Raji (cell line): ENCODE measurements around the gene CD1B.

Experiments
- POLR2A ChIP-seq: IDR thresholded peaks from 2 replicates; pipeline ENCODE4 v1.6.1; 2011; ENCODE audit warnings: low read depth, low read length, control low read depth; ENCODE audit not compliant: insufficient read depth

The CD1B gene

DNA sequence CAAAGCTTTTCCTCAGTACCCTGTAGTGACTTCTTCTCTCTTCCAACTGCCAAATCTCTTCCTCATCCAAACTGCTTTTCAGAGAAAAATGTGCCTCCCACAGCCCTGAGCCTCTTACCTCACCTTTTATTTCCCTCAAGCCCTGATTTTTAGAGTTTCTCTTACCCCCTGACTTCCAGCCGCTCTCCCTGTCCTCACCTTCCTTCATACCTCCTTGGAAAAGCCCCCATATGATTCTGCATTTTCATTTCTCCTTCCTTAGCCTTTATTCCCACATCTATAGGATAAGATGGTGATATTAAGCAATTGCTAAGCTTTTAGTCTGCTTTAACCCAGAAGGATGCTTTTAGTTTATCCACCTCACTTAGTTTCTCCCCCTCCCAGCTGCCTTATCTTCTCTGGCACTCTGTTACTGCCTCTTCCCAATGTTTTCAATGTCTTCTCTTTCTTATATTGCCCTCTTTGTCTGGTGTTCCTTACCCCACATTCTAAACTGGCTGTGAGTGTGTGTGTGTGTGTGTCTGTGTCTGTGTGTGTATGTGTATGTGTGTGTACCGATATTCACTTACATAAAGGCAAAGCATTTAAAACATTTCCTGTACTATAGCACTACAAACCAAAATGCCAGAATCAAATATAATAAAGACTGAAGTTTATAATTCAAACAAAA lies at the start of gene CD1B:
CD1B (minus strand) TSS at position 51 of the 670 bp plus-strand sequence. CDS start 108 bp downstream, outside the sequence.
- no peak for TF ChIP-seq POLR2A

DNA sequence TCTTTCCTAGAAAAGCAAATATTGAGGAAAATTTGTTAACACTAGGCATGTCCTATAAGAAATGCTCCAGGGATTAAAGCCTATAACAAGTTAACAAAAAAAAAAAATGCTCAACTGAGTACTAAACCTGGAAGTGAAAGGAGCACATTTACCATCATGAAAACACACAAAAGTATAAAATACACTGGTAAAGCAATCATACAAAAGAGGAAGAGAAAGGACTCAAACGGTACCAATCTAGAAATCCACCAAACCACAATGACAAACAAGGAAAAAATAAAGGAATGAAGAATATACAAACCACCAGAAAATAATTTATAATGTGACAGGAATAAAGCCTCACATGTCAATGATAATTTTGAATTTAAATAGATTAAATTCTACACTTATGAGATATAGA lies 43.5 kb upstream of the CD1B start:
- no peak for TF ChIP-seq POLR2A

DNA sequence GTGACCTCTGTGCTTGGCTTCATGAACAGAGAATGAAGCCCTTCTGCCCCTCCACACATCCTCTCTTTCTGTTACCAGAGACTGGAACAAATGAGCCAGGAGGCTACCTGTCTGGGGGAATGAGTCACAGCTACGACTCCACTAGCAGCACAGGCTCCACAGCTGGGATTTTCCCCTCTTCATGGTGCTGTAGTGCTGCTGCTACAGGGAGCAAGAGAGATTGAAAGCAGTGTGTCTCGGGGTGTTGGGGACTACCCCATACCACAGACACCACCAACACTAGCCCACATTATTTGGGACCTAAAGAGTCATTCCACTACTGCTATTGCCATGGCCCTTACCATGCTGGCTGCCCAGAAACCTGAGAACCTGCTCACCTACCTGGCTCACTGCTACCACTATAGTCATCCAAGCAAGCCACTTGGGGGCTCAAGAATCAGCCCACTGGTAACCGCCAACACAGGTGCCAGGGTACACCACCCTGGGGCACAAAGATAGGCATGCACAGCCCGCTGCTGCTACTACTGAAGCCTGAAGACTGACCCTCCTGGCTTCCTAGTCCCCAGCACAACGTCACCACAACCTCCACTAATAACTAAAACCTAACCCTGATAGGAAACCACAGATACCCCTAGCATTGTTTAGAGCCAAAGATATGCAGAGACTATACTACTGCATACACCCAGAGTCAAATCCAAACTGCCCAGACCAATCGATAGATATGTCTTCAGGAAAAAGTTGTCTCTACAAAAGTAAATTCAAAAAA lies 40.0 kb upstream of the CD1B start:
- no peak for TF ChIP-seq POLR2A

DNA sequence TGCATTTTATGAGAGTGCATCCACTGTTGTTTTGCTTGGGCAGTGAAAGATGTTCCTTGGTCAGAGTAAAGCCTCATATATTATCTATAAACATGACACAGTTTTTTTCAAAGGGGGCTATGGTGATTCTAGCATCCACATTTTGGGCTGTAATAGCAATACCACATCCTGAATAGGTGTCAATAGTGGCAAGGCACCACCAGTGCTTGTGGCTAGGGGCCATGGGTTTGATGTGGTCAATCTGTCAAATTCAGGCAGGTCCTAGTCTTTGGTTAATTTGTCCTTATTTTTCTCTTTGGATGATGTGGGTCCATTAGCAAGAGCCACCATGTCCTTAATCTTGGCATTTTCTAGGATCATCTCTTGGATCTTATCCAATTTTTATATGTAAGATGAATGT lies 35.5 kb upstream of the CD1B start:
- no peak for TF ChIP-seq POLR2A

DNA sequence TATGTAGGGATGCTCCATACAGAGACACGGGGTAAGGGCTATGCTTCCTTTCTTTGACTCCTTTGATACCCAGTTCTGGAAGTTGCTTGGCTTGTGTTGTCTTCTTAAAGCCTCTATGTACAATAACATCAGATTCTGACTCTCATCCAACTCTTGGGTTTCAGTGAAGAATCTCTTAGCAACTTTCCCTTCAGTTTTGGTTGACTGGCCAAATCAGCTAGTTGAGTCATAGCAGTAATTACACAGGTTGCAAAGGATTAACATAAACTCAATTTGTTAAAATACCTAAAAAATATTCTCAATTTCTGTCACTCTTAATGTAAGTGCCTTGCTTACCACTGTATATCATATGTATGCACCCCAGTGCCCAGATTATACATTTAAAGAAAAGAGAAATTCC lies 31.6 kb upstream of the CD1B start:
- no peak for TF ChIP-seq POLR2A

DNA sequence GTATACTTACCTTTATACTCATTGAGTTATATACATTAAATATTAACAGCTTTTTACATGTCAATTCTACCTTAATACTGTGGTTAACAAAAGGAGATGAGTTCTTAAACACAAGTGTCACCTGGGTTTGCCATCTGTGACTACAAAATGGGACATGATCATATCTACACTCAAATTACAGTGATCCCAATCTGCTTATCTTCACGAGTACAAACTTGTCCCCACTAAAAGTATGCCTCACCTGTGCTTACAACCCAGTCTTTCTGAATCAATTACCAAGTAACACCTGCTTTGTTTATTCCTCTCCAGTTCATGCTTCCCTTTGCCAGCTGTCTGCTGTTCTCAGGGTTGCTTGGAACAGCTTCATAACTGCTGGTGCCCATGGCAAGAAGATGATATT lies 31.2 kb upstream of the CD1B start:
- no peak for TF ChIP-seq POLR2A

DNA sequence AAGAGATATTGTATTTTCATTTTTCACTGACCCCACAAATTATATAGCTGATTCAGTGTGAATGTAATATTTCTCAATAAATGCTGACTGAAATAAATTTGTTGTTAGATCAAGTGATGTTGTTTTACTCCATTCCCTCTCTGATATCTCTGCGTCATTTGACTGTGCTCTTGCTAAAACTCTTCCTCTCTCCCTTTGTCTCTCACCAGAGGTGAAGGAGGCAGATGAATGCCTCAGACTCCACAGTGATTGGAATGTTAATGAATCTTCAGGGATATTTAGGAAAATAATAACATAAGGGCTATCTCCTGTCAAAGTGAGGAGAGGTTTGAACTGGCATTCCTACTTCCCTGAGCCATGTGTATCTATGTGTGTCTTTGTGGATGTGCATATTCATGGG lies 26.1 kb upstream of the CD1B start:
- TF ChIP-seq POLR2A, result no peak

DNA sequence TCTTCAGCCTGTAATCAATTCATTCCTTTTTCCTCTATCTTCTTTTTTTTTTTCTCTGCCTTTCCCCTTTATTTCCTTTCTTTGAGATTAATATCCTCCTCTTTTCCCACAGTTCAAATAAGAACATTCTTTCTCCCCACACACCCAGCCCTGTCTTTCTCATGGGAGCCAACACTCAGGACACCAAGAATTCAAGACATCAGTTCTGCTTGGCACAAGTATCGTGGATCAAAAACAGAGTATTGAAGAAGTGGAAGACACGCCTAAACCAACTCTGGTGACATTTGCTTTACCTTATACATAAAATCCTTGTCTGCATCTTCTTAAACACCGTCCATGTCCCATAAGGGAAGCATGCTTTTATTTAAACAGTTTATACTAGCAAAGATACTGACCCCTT lies 25.3 kb upstream of the CD1B start:
- TF ChIP-seq POLR2A, result no peak

DNA sequence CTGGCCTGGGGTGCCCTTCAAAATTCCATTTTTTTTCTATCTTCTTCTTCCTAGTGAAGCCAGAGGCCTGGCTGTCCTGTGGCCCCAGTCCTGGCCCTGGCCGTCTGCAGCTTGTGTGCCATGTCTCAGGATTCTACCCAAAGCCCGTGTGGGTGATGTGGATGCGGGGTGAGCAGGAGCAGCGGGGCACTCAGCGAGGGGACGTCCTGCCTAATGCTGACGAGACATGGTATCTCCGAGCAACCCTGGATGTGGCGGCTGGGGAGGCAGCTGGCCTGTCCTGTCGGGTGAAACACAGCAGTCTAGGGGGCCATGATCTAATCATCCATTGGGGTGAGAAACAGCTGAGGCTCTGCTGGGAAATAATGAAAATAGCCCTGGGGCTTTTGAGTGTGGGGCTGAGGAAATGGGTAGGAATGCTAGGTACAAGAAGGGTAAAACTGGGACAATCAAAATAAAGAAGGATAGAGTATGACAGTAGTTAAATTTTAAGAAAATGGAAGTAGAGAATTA lies 24.5 kb upstream of the CD1B start:
- TF ChIP-seq POLR2A, result no peak

DNA sequence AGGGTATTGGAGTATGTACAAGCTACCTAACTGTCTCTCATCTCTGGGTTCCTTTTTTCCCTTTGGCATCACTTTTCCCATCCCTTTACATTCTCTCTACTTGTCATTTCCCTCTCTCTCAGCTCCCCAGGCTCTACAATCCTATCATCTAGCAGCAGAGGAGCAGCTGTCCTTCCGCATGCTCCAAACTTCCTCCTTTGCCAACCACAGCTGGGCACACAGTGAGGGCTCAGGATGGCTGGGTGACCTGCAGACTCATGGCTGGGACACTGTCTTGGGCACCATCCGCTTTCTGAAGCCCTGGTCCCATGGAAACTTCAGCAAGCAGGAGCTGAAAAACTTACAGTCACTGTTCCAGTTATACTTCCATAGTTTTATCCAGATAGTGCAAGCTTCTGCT lies 22.9 kb upstream of the CD1B start:
- no peak for TF ChIP-seq POLR2A

DNA sequence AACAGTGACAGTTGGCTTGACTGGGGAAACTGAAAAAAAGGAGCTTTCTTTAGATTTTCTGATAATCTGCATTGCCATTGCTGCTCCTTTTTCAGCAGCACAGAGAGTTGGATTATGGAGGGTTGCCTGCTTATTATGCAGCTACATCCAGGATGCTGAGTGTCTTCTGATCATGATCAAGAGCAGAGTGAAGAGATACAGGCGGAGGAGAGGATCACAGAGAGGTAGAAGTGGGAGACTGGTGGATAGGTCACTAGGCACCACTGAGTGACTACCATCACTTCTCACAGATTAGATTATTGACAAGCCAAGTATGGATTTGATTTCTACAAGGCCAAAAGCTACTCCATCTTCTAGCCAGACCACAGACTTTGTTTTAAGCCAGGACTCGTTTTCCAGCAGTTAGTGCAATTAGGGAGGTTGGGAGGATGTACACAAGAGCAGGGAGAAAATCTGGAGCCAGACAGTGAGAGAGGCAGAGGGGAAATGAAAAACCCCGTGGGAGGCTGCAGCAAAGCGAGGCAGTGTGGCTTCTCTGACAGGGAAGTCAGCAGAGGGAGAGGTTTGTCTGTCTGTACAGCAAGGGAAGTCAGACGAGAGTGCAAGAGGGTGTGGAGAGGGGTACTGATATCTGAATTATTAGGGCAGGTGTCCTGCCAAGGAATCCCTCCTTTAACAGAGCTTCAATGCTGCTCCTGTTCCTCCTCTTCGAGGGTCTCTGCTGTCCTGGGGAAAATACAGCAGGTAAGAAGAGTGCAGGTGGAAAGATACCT lies 22.2 kb upstream of the CD1B start, which contains the start of gene CD1E:
CD1E (plus strand) TSS at position 592 of the 773 bp plus-strand sequence; CDS start at position 687, 95 bp downstream.
- TF ChIP-seq POLR2A, result no peak

DNA sequence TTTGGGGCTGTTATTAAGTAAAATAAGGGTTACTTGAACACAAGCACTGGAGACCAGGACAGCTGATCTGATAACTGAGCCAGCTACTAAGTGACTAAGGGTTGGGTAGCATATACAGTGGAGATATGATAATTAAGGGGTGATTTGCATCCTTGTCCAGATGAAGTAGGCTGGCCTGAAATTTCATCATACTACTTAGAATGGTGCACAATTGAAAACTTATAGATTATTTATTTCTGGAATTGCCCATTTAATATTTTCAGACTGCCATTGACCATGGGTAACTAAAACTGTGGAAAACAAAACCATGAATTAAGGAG lies 3.8 kb upstream of the CD1B start:
- no peak for TF ChIP-seq POLR2A

DNA sequence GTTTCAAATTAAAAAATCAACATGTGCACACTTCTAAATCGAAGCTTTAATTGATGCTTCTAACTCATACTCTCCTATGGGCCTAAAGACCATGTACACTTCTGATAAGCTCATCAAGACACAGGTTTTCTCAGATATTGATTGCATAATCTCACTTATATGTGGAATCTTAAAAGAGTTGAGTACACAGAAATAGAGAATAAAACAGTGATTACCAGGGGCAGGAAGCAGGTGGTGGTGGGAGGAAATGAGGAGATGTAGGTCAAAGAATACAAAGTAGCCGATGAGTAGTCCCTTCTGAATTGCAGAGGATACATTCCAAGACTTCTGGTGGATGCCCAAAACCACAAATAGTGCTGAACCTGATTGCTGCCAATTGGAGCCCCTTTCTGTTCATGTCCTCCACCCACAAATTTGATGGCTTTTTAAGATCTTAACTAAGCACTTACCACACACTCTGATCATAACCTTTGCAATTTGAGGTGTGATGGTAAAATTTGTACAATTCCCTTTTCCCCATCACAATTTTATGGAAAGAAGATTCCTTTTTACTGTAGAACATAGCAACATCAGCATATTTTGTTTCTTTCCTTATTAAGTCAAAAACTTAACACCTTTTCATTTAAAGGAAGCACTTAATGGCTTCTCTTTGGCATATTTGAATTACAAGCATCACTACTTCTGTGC lies 3.3 kb upstream of the CD1B start:
- no peak for TF ChIP-seq POLR2A

DNA sequence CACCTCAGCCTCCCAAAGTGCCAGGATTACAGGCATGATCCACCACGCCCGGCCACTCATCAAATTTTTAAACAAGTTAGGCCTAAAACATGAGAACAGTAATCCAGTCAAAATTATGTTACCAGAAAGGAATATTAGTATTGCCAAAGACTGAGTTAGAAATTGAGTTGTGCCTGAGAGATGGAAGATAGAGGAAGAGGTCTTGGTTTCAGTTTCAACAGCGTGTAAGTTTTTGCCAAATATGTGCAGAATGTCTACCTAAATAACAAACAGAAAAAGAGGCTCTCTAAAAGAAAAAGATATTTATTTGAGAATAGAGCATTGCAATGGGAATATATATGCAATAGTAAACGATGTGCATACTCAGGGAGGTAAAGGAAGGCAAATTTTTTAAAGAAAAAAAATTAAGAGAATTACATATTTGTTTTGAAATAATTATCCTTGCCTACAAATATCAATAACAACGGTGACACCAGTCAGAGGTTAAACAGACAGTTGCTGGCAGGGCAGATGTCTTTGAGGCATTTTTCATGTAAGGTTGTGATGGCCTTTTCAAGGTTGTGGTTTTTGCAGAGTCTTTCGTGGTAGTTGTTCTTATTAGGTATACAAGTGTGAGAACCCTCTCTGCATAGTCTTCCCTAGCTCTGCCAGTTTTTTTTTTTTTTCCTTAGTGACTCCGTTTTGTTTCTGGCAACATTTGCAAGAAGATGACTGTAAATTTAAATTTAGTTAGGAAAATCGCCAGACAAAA lies 2.2 kb upstream of the CD1B start:
- TF ChIP-seq POLR2A, result no peak

DNA sequence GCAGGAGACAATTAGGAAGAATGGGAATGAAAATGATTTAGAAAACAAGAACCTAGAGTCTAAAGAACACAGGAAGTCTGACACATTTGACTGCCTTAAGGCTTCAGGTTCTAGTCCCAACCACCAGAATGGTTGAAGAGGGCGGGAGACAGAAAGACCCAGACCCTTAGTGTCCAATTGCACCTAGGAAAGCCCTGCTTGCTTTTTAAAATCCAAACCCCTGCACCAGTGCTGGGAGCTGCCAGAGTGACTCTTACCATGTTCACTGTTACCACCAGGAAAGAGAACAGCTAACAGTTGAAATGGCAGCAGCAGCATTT lies 265 bp downstream of the CD1B start:
- TF ChIP-seq POLR2A, result no peak
